Colonic mucosa (tissue), 4 donors: Measurements from ENCODE around the gene NBEA. TPM values are rescaled to one million over a fixed set of nuclear protein-coding genes. Genes with fewer than 3 reads are reported as not detected.

ENCODE experiments used
- DNase-seq: peaks from one replicate; pipeline ENCODE4 v3.0.0-alpha.2; 2020
- H3K27ac ChIP-seq: fragments of 200-600 bp; one replicate; pipeline ENCODE4 v1.8.0; 2021
- H3K27me3 ChIP-seq: fragments of 200-600 bp; one replicate; pipeline ENCODE4 v1.8.0; 2021
- H3K36me3 ChIP-seq: fragments of 200-600 bp; one replicate; pipeline ENCODE4 v1.8.0; 2021
- H3K4me1 ChIP-seq: fragments of 200-600 bp; one replicate; pipeline ENCODE4 v1.8.0; 2021; ENCODE audit warnings: mild to moderate bottlenecking
- H3K4me3 ChIP-seq: fragments of 200-600 bp; one replicate; pipeline ENCODE4 v1.8.0; 2021
- H3K9ac ChIP-seq, 2 donors: one replicate each; pipeline ENCODE4 v1.7.0; 2013; ENCODE audit warnings: control low read depth in 2 of 2, low read depth in 2 of 2, low read length in 2 of 2
- H3K9me3 ChIP-seq: fragments of 200-600 bp; one replicate; pipeline ENCODE4 v1.8.0; 2021
- intact Hi-C: fragments of 100-400 bp; cut with DNase I; formaldehyde crosslinking; loops from one replicate; pipeline ENCODE4 v1.14.1; 2022
- total RNA-seq, 2 donors: library from RNA; stranded (reverse); fragmentation: NEBNext Ultra II Directional in 1 of 2; extraction: Animal tissue kit (Norgen Biotek cat#: 25700) in 1 of 2; gene quantifications; one replicate each; pipeline ENCODE4 v1.2.1, GENCODE V29; 2021
- TF ChIP-seq, protein P1 (sequence below): fragments of 200-600 bp; IDR thresholded peaks from one replicate; pipeline ENCODE4 v1.8.0; 2022; ENCODE audit warnings: antibody characterized with exemption, mild to moderate bottlenecking
- donor health status: healthy.
- donor health status: DM: no; HTN: no; CAD: no.
- donor health status: DM: no; HTN: no; CAD: no.

NBEA gene
- total RNA-seq, 2 donors from 2014 or later = 1.9 to 5.5 TPM

DNA sequence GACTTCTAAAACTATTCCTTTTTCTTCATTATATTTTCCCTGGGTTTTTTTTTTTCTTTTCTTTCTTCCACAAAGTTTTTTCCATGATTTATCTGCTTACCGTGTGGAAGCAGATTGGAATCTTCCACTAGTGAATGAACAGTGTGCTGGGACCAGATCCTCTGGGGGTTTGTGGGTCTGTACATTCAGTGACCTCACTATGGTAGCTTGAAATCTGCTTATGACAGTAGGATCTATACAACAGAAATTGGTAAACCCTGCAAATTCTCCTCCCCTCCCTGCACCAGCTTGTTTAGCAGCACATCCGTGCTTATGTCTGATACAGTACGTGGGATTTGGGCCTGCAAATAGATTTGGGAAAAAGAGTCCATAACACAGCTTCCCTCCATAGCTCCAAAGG, 560.4 kb downstream of the NBEA start:
- intact Hi-C loops = no loop called here
- Histone ChIP-seq H3K36me3 (no peaks in the 10 kb centered on the region), H3K4me1 (no peaks in the 10 kb centered on the region)

DNA sequence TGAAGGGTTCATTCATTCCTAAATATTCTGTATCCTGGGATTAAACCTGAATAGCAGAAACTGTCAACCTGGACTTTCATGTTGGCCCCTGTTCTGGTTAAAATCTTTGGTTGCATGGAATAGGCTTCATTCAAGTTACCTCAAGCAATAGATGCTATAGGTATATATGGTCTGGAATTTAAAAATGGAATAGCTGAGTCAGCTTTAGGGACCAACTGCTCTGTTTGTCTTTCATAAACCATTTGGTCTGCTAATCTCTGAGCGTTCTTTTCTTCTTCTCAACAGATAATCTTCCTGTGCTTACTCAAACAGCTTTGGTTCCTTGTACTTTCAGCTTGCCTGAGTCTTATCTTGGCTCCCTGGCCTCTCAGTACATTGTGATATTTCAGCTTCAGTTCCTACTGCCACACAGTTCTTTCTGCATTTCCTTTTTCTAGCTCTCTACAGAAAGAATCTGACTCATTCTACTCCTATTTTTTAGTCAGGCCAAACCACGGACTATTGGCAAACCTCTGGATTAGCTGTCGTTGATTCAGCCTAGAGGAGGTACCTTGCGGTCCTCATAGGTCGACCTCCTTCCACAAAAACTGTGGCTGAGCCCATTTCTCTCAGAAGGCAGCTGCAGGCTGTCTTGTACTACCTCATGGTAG, 570.3 kb downstream of the NBEA start:
- intact Hi-C loops = no loop called here
- Histone ChIP-seq H3K9me3 (no peaks in the 10 kb centered on the region), H3K4me1 (no peaks in the 10 kb centered on the region), H3K27ac (no peak overlapping the region), H3K9ac (no peak overlapping the region), H3K36me3 (no peaks in the 10 kb centered on the region), H3K27me3 (no peaks in the 10 kb centered on the region), H3K4me3 (no peak overlapping the region)
- TF ChIP-seq, protein P1, sequence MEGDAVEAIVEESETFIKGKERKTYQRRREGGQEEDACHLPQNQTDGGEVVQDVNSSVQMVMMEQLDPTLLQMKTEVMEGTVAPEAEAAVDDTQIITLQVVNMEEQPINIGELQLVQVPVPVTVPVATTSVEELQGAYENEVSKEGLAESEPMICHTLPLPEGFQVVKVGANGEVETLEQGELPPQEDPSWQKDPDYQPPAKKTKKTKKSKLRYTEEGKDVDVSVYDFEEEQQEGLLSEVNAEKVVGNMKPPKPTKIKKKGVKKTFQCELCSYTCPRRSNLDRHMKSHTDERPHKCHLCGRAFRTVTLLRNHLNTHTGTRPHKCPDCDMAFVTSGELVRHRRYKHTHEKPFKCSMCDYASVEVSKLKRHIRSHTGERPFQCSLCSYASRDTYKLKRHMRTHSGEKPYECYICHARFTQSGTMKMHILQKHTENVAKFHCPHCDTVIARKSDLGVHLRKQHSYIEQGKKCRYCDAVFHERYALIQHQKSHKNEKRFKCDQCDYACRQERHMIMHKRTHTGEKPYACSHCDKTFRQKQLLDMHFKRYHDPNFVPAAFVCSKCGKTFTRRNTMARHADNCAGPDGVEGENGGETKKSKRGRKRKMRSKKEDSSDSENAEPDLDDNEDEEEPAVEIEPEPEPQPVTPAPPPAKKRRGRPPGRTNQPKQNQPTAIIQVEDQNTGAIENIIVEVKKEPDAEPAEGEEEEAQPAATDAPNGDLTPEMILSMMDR = no peak
- no peak for DNase-seq

More for the DNA sequence above, 560.4 kb downstream of the NBEA start:
- no peaks in the 10 kb centered on the region for H3K27me3 ChIP-seq
- no peaks in the 10 kb centered on the region for H3K9me3 ChIP-seq
- H3K4me3 ChIP-seq = no peak overlapping the region
- no peak for DNase-seq
- TF ChIP-seq, protein P1 = no peak
- H3K27ac ChIP-seq = no peak overlapping the region
- no peak overlapping the region for H3K9ac ChIP-seq

DNA sequence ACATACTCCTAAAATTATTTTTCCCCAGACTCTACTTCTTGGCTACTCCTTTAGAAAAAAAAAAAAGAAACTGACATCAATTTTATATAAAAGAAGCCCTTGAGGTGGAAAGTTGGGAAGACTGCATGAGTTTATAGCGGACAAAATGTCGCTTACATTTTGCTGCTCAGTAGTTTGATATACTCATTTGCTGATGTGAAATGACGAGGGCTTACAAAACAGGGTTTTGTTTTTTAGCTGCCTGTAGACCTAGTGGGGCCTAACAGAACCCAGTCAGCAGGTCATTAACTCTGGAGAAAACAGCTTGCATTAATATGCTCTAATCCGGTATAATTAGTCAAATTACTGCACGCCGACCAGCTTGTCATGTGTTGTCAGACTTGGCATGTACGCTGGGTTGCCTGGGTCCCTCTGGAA, 572.0 kb downstream of the NBEA start:
- Histone ChIP-seq H3K36me3 (no peaks in the 10 kb centered on the region), H3K27me3 (no peaks in the 10 kb centered on the region), H3K9me3 (no peaks in the 10 kb centered on the region), H3K9ac (no peak overlapping the region), H3K4me1 (no peaks in the 10 kb centered on the region), H3K4me3 (no peak overlapping the region), H3K27ac (no peak overlapping the region)
- intact Hi-C loops = no loop called here
- DNase-seq = no peak
- TF ChIP-seq, protein P1 = no peak

DNA sequence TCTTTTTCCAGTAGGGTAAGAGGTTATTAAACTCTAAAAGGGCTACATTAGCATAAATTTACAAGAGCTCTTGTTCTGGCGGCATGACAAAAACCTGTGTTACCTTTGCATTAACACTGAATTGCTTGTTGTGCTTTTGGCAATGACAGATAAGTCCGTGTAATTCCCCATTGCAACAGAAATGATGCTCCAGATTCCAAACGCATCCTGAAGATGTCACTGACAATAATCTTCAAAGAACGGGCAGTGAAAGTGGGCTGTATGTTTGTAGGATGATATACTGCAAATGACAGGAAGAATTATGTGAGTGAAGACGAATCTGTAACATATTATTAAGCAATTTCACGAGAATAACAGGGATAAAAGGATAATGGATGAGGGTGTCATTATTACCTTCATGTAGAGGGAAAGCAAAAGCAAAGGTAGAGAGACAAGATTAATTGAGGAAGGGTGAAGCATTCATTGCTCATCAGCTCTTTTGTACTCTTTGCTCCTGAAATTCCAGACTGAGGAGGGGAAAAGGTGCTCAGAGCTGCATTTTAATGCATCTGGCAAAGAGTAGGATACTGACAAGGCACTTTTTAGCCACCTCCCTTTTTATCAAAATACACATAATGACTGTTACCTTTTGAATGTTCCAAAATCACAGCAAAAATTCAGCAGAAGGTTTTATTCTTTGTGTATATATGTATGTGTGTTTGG, 572.9 kb downstream of the NBEA start:
- no peaks in the 10 kb centered on the region for H3K9me3 ChIP-seq
- H3K4me1 ChIP-seq = no peaks in the 10 kb centered on the region
- TF ChIP-seq, protein P1 = no peak
- intact Hi-C loops = no loop called here
- H3K27ac ChIP-seq = no peak overlapping the region
- no peaks in the 10 kb centered on the region for H3K36me3 ChIP-seq
- no peaks in the 10 kb centered on the region for H3K27me3 ChIP-seq
- no peak overlapping the region for H3K9ac ChIP-seq
- no peak overlapping the region for H3K4me3 ChIP-seq
- DNase-seq = no peak

DNA sequence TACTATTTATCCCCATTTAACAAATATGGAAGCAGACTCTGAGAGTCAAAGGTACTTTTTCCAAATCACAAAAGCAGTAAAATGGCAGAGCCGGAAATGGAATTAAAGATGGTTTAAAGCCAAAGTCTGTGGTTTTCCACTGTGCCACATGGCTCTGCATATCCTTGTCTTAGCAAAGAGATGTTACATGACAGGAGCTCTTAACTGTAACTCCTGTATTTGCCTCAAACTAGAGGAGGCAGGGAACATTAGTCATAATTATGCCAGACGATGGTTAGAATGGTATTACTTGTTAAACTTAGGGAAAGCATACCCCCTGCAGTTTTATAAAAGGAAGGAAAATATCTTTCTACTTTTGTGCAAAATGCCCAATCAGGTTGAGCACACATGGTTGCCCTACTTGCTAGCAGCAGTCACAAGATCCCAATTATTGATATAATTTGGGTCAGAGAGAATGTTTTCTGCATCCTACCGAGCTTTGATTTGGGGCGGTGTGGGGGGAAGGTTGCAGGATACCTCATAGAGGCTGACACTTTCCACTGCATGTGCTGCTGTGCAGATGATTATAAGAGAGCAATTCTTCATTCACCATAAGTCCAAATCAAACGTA, 576.4 kb downstream of the NBEA start:
- DNase-seq = no peak
- Histone ChIP-seq H3K36me3 (no peaks in the 10 kb centered on the region), H3K27me3 (no peaks in the 10 kb centered on the region), H3K4me1 (no peaks in the 10 kb centered on the region), H3K9ac (no peak overlapping the region), H3K4me3 (no peak overlapping the region), H3K27ac (no peak overlapping the region), H3K9me3 (no peaks in the 10 kb centered on the region)
- TF ChIP-seq, protein P1 = no peak
- intact Hi-C loops = no loop called here
